H1 (cell line): ENCODE results near the gene ARHGAP22. TPM values are rescaled to one million over a fixed set of nuclear protein-coding genes. Genes with fewer than 3 reads are reported as not detected.

ENCODE experiments used
- CREB1 ChIP-seq: IDR thresholded peaks from 2 replicates; pipeline ENCODE4 v1.6.1; 2012; ENCODE audit warnings: inconsistent platforms
- CTBP2 ChIP-seq: IDR thresholded peaks from 2 replicates; pipeline ENCODE4 v1.7.0; 2011; ENCODE audit warnings: borderline replicate concordance, mild to moderate bottlenecking, moderate library complexity, mixed read lengths, low read length; ENCODE audit not compliant: insufficient read depth, insufficient read length
- FOSL1 ChIP-seq: IDR thresholded peaks from 2 replicates; pipeline ENCODE4 v1.6.1; 2011; ENCODE audit warnings: mild to moderate bottlenecking, low read depth, low read length, moderate library complexity; ENCODE audit not compliant: insufficient read depth
- KDM4A ChIP-seq: IDR thresholded peaks from one replicate; pipeline ENCODE4 v1.7.1; 2012; ENCODE audit warnings: low read depth, mild to moderate bottlenecking, moderate library complexity, low read length, inconsistent platforms; ENCODE audit not compliant: severe bottlenecking
- MAFK ChIP-seq: IDR thresholded peaks from 2 replicates; pipeline ENCODE4 v1.6.1; 2012; ENCODE audit warnings: low read depth, mild to moderate bottlenecking, improper control_type of control experiment, low read length
- POLR2AphosphoS5 ChIP-seq: IDR thresholded peaks from 2 replicates; pipeline ENCODE4 v1.6.1; 2011; ENCODE audit warnings: low read depth, low read length
- polyA plus RNA-seq, 7 experiments: library from polyadenylated mRNA; depleted of rRNA in 3 of 7; stranded (reverse) in 5 of 7; unstranded in 2 of 7; fragments of >200 nt in 5 of 7; fragments of 200-250 nt in 2 of 7; gene quantifications; 1 replicate in 5 of 7; 2 replicates in 1 of 7; 4 replicates in 1 of 7; pipeline versions ENCODE4 v1.2.1 to v1.2.3, GENCODE V29; 2011 to 2013; ENCODE audit warnings: missing spikeins in 2 of 7, mixed read lengths in 2 of 7
- total RNA-seq: library from RNA; stranded (reverse); fragmentation: NEBNext Ultra II Directional; extraction: Animal tissue kit (Norgen Biotek cat#: 25700); gene quantifications from 2 replicates; pipeline ENCODE4 v1.2.1, GENCODE V29; 2021
- TF ChIP-seq, protein P1 (sequence below): fragments of 300-600 bp; sonication (generic); IDR thresholded peaks from 2 replicates; pipeline ENCODE4 v1.7.1; 2012; ENCODE audit warnings: low read length, moderate library complexity, mild to moderate bottlenecking, inconsistent platforms; ENCODE audit not compliant: insufficient replicate concordance
- TF ChIP-seq, protein P2 (sequence below): IDR thresholded peaks from 2 replicates; pipeline ENCODE4 v1.6.1; 2012; ENCODE audit warnings: inconsistent platforms

Gene ARHGAP22
- total and polyA plus RNA-seq, 2 of the 8 experiments (the other 6 are each of a cell fraction or from before 2014, with no cell fraction given) = 3.6 to 11.2 TPM

DNA sequence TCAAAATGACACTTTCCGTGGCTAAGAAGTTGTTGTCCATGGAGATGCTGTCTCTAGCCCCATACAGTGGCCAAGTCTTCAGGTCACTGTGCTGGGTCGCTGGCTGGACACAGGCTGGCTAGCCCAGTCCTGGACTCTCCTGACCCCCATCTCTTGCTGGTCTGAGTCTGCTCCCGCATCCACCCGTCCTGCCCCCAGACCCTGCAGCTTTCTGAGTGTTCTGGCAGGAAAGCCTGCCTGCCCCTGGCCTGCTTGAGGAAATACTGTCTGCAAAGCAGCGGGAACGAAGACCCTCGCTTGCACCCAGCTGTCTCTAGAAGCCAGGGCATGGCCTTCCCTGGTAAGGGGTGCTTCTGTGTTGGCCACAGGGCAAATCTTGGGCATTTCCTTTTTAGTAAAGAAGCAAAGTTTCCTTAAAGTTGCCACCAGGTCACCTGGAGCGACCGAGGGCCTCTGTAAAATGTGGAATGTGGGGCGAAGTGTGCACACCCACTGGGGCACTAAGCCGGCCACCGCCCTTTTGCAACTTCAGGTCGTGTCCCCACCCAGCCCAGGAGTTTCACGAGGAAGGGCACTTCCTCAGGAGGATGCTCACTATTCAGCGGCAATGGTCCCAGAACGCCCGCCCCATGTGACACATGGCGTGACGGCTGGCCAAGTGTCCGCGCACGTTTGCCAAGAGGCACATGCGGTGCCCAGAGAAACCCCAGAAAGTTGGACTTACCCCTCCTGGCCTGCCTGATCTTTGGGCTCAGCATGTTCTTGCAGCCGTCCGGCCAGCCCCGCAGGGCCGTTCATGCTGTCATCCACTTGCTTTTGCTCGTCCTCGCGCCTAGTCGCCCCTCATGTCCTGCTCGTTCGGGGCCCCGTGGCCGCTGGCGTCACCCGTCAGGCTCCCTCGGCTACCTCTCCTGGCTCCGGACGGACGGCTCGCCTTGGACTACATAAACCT is 558 bp downstream of the ARHGAP22 start (continued):
- no peak for TF ChIP-seq FOSL1
- TF ChIP-seq CTBP2 = no peak
- TF ChIP-seq KDM4A = peak; percentile 60
- 0 out of 2 replicates have a peak, but pooled peaks have one; percentile 16 for TF ChIP-seq CREB1
- TF ChIP-seq, protein P1, sequence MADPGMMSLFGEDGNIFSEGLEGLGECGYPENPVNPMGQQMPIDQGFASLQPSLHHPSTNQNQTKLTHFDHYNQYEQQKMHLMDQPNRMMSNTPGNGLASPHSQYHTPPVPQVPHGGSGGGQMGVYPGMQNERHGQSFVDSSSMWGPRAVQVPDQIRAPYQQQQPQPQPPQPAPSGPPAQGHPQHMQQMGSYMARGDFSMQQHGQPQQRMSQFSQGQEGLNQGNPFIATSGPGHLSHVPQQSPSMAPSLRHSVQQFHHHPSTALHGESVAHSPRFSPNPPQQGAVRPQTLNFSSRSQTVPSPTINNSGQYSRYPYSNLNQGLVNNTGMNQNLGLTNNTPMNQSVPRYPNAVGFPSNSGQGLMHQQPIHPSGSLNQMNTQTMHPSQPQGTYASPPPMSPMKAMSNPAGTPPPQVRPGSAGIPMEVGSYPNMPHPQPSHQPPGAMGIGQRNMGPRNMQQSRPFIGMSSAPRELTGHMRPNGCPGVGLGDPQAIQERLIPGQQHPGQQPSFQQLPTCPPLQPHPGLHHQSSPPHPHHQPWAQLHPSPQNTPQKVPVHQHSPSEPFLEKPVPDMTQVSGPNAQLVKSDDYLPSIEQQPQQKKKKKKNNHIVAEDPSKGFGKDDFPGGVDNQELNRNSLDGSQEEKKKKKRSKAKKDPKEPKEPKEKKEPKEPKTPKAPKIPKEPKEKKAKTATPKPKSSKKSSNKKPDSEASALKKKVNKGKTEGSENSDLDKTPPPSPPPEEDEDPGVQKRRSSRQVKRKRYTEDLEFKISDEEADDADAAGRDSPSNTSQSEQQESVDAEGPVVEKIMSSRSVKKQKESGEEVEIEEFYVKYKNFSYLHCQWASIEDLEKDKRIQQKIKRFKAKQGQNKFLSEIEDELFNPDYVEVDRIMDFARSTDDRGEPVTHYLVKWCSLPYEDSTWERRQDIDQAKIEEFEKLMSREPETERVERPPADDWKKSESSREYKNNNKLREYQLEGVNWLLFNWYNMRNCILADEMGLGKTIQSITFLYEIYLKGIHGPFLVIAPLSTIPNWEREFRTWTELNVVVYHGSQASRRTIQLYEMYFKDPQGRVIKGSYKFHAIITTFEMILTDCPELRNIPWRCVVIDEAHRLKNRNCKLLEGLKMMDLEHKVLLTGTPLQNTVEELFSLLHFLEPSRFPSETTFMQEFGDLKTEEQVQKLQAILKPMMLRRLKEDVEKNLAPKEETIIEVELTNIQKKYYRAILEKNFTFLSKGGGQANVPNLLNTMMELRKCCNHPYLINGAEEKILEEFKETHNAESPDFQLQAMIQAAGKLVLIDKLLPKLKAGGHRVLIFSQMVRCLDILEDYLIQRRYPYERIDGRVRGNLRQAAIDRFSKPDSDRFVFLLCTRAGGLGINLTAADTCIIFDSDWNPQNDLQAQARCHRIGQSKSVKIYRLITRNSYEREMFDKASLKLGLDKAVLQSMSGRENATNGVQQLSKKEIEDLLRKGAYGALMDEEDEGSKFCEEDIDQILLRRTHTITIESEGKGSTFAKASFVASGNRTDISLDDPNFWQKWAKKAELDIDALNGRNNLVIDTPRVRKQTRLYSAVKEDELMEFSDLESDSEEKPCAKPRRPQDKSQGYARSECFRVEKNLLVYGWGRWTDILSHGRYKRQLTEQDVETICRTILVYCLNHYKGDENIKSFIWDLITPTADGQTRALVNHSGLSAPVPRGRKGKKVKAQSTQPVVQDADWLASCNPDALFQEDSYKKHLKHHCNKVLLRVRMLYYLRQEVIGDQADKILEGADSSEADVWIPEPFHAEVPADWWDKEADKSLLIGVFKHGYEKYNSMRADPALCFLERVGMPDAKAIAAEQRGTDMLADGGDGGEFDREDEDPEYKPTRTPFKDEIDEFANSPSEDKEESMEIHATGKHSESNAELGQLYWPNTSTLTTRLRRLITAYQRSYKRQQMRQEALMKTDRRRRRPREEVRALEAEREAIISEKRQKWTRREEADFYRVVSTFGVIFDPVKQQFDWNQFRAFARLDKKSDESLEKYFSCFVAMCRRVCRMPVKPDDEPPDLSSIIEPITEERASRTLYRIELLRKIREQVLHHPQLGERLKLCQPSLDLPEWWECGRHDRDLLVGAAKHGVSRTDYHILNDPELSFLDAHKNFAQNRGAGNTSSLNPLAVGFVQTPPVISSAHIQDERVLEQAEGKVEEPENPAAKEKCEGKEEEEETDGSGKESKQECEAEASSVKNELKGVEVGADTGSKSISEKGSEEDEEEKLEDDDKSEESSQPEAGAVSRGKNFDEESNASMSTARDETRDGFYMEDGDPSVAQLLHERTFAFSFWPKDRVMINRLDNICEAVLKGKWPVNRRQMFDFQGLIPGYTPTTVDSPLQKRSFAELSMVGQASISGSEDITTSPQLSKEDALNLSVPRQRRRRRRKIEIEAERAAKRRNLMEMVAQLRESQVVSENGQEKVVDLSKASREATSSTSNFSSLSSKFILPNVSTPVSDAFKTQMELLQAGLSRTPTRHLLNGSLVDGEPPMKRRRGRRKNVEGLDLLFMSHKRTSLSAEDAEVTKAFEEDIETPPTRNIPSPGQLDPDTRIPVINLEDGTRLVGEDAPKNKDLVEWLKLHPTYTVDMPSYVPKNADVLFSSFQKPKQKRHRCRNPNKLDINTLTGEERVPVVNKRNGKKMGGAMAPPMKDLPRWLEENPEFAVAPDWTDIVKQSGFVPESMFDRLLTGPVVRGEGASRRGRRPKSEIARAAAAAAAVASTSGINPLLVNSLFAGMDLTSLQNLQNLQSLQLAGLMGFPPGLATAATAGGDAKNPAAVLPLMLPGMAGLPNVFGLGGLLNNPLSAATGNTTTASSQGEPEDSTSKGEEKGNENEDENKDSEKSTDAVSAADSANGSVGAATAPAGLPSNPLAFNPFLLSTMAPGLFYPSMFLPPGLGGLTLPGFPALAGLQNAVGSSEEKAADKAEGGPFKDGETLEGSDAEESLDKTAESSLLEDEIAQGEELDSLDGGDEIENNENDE = no peak
- TF ChIP-seq MAFK = no peak
- no peak for TF ChIP-seq POLR2AphosphoS5
- TF ChIP-seq, protein P2, sequence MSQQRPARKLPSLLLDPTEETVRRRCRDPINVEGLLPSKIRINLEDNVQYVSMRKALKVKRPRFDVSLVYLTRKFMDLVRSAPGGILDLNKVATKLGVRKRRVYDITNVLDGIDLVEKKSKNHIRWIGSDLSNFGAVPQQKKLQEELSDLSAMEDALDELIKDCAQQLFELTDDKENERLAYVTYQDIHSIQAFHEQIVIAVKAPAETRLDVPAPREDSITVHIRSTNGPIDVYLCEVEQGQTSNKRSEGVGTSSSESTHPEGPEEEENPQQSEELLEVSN = peak; percentile 90
